HCT116 (cell line): ENCODE measurements around the gene LIPK. TPM values are rescaled to one million over a fixed set of nuclear protein-coding genes. Genes with fewer than 3 reads are reported as not detected.

ENCODE experiments used
- ATAC-seq: fragments of 200-7000 bp; cut with Tn5 transposase; 2 replicates; pipeline ENCODE4 v1.9.1; 2020; ENCODE audit warnings: mild to moderate bottlenecking, moderate library complexity
- BruUV-seq: library from RNA; stranded (reverse); fragments of 400-500 nt; replicated peaks from 2 replicates; lab custom pipeline; 2021; lab: Mats Ljungman, UMichigan
- CTCF ChIA-PET: fragments of 300-600 bp; sonication (Branson Sonifier 250); formaldehyde crosslinking; loops from one replicate; lab custom pipeline; 2021; ENCODE audit warnings: antibody characterized with exemption; lab: Charles Lee
- POLR2A ChIA-PET: fragments of 300-600, 350-600 bp; sonication (Branson Sonifier 250); formaldehyde crosslinking; loops from one replicate; lab custom pipeline; 2021; ENCODE audit warnings: antibody characterized with exemption; lab: Charles Lee
- RAD21 ChIA-PET, 2 experiments: fragments of 300-600 bp; sonication (Branson Sonifier 250); formaldehyde crosslinking; loops; one replicate each; lab custom pipeline; 2023; ENCODE audit warnings: low total read pairs in 2 of 2; ENCODE audit not compliant: uncharacterized antibody in 2 of 2, unreplicated experiment in 2 of 2, low non-redundant PET in 1 of 2; lab: Charles Lee
- DNase-seq: peaks from one replicate; pipeline ENCODE4 v3.0.0-alpha.2; 2010; ENCODE audit warnings: low read depth, low spot score
- H2AFZ ChIP-seq: fragments of 200-600 bp; shearing (Covaris generic), sonication (generic); 2 replicates; pipeline ENCODE4 v1.6.1; 2017; ENCODE audit warnings: low read depth, mixed run types, mixed read lengths, antibody characterized with exemption, low read length; ENCODE audit not compliant: poor library complexity, severe bottlenecking
- H3K27ac ChIP-seq: 2 replicates; pipeline ENCODE4 v1.5.1; 2012; ENCODE audit warnings: low read depth, low read length
- H3K27me3 ChIP-seq: fragments of 200-600 bp; sonication (generic); 2 replicates; pipeline ENCODE4 v1.6.1; 2016; ENCODE audit warnings: mixed run types, low read length, mixed read lengths; ENCODE audit not compliant: insufficient read depth
- H3K36me3 ChIP-seq, 2 experiments: fragments of 200-500 bp in 1 of 2; fragments of 200-600 bp in 1 of 2; sonication (Bioruptor generic) in 1 of 2; sonication (generic) in 1 of 2; 2 replicates each; pipeline versions ENCODE4 v1.5.1 to v1.6.1; 2014 to 2016; ENCODE audit warnings: low read length in 2 of 2, inconsistent platforms in 1 of 2, mixed read lengths in 1 of 2, mixed run types in 1 of 2; ENCODE audit not compliant: insufficient read depth in 2 of 2, control insufficient read depth in 1 of 2
- H3K4me1 ChIP-seq, 2 experiments: fragments of 200-600 bp in 1 of 2; sonication (generic) in 1 of 2; 2 replicates each; pipeline versions ENCODE4 v1.5.1 to v1.6.1; 2012 to 2017; ENCODE audit warnings: low read length in 2 of 2, inconsistent platforms in 1 of 2, mild to moderate bottlenecking in 1 of 2, mixed read lengths in 1 of 2, mixed run types in 1 of 2, moderate library complexity in 1 of 2; ENCODE audit not compliant: insufficient read depth in 2 of 2, control insufficient read depth in 1 of 2
- H3K4me2 ChIP-seq: fragments of 200-600 bp; sonication (generic); 2 replicates; pipeline ENCODE4 v1.6.1; 2017; ENCODE audit warnings: mixed run types, low read length, mixed read lengths
- H3K4me3 ChIP-seq, 2 experiments: fragments of 200-600 bp in 1 of 2; sonication (generic) in 1 of 2; replicated peaks in 1 of 2; 2 replicates each; pipeline ENCODE4 v1.5.1; 2011 to 2016; ENCODE audit warnings: low read length in 2 of 2, control low read depth in 1 of 2, low read depth in 1 of 2, mild to moderate bottlenecking in 1 of 2, mixed read lengths in 1 of 2, mixed run types in 1 of 2
- H3K79me2 ChIP-seq: fragments of 200-600 bp; sonication (generic); 2 replicates; pipeline ENCODE4 v1.6.1; 2017; ENCODE audit warnings: mild to moderate bottlenecking, mixed run types, low read length, moderate library complexity, mixed read lengths; ENCODE audit not compliant: insufficient read depth
- H3K9ac ChIP-seq: fragments of 200-600 bp; sonication (generic); 2 replicates; pipeline ENCODE4 v1.6.1; 2016; ENCODE audit warnings: low read length, mixed read lengths
- H3K9me2 ChIP-seq: fragments of 200-600 bp; sonication (generic), shearing (Covaris generic); 2 replicates; pipeline ENCODE4 v1.6.1; 2017; ENCODE audit warnings: mixed run types, mild to moderate bottlenecking, moderate library complexity; ENCODE audit not compliant: insufficient read depth
- H3K9me3 ChIP-seq, 2 experiments: fragments of 200-500 bp in 1 of 2; fragments of 200-600 bp in 1 of 2; sonication (Bioruptor generic) in 1 of 2; sonication (generic) in 1 of 2; 2 replicates each; pipeline ENCODE4 v1.6.1; 2014 to 2017; ENCODE audit warnings: low read length in 2 of 2, mixed read lengths in 2 of 2, inconsistent platforms in 1 of 2, low read depth in 1 of 2, mild to moderate bottlenecking in 1 of 2, mixed run types in 1 of 2, moderate library complexity in 1 of 2; ENCODE audit not compliant: control insufficient read depth in 1 of 2, insufficient read depth in 1 of 2
- H4K20me1 ChIP-seq: fragments of 200-600 bp; sonication (generic), shearing (Covaris generic); 2 replicates; pipeline ENCODE4 v1.6.1; 2017; ENCODE audit warnings: mixed run types, mild to moderate bottlenecking, moderate library complexity; ENCODE audit not compliant: insufficient read depth
- CTCF ChIP-seq, 3 experiments: fragments of 200-600 bp in 1 of 3; sonication (generic) in 1 of 3; IDR thresholded peaks in 2 of 3; conservative IDR thresholded peaks in 1 of 3; 2 replicates each; pipeline ENCODE4 v1.5.1; 2012 to 2017; ENCODE audit warnings: low read depth in 2 of 3, low read length in 2 of 3, antibody characterized with exemption in 1 of 3, borderline replicate concordance in 1 of 3, control low read depth in 1 of 3, mild to moderate bottlenecking in 1 of 3, mixed read lengths in 1 of 3, mixed run types in 1 of 3, moderate library complexity in 1 of 3; ENCODE audit not compliant: insufficient read depth in 1 of 3
- ELF1 ChIP-seq: IDR thresholded peaks from 2 replicates; pipeline ENCODE4 v1.6.1; 2012; ENCODE audit warnings: low read depth, borderline replicate concordance
- EZH2 ChIP-seq: fragments of 200-600 bp; sonication (generic); IDR thresholded peaks from 2 replicates; pipeline ENCODE4 v1.6.1; 2017; ENCODE audit warnings: antibody characterized with exemption, mixed run types
- EZH2phosphoT487 ChIP-seq: fragments of 200-600 bp; IDR thresholded peaks from 2 replicates; pipeline ENCODE4 v1.6.1; 2018; ENCODE audit warnings: antibody characterized with exemption, borderline replicate concordance
- FOSL1 ChIP-seq: IDR thresholded peaks from 2 replicates; pipeline ENCODE4 v1.6.1; 2012; ENCODE audit warnings: low read depth
- JUND ChIP-seq: IDR thresholded peaks from 2 replicates; pipeline ENCODE4 v1.6.1; 2012
- POLR2AphosphoS5 ChIP-seq: IDR thresholded peaks from 2 replicates; pipeline ENCODE4 v1.6.1; 2011; ENCODE audit warnings: mild to moderate bottlenecking, low read depth, low read length, moderate library complexity
- RAD21 ChIP-seq: IDR thresholded peaks from 2 replicates; pipeline ENCODE4 v1.6.1; 2012; ENCODE audit warnings: low read depth, mild to moderate bottlenecking
- REST ChIP-seq: IDR thresholded peaks from 2 replicates; pipeline ENCODE4 v1.6.1; 2012; ENCODE audit warnings: low read depth
- TCF7L2 ChIP-seq: IDR thresholded peaks from 2 replicates; pipeline ENCODE4 v1.7.0; 2011; ENCODE audit warnings: borderline replicate concordance, inconsistent platforms; ENCODE audit not compliant: insufficient read depth, insufficient read length; ENCODE audit errors: extremely low read depth
- ZFX ChIP-seq: fragments of 450-650 bp; IDR thresholded peaks from 2 replicates; pipeline ENCODE4 v1.6.1; 2017
- intact Hi-C: fragments of 100-400 bp; cut with micrococcal nuclease; formaldehyde crosslinking; loops from 2 replicates; pipeline ENCODE4 v1.10.0; 2022
- total RNA-seq: library from RNA; stranded (reverse); gene quantifications from one replicate; pipeline ENCODE4 v1.2.1, GENCODE V29; 2021; ENCODE audit not compliant: unreplicated experiment

LIPK gene
- total RNA-seq, 1 experiment from 2014 or later: not detected

GRCh38 chr10:88791924-88792323 is 85.9 kb downstream of the LIPK start:
- intact Hi-C loops: loop anchor here (5.0 kb wide), 2 partner anchors 105 to 225 kb away; no protein-coding TSS in a partner anchor
- ATAC-seq: peak; percentile 94

GRCh38 chr10:88792661-88793060 is 86.6 kb downstream of the LIPK start:
- CTCF ChIA-PET: interaction anchor here (0.6 kb wide), 1 partner anchor 16 kb away, joined by 3 read pairs; no protein-coding TSS in a partner anchor
- intact Hi-C loops: loop anchor here (5.0 kb wide), 2 partner anchors 105 to 225 kb away; no protein-coding TSS in a partner anchor
- no peak overlapping the region for H3K4me2 ChIP-seq
- RAD21 ChIA-PET: no interaction called here
- no peak overlapping the region for H3K27ac ChIP-seq
- ATAC-seq: no peak
- BruUV-seq: no TSS peak
- DNase-seq: no peak
- H3K4me3 ChIP-seq: no peak overlapping the region
- peaks cover 6 to 10% of the 10 kb centered on the region in 2 experiments; a peak in 3 of 4 replicates for H3K4me1 ChIP-seq
- no peak overlapping the region for H2AFZ ChIP-seq
- no peaks in the 10 kb centered on the region for H4K20me1 ChIP-seq
- H3K9me3 ChIP-seq: no peaks in the 10 kb centered on the region
- POLR2A ChIA-PET: no interaction called here
- H3K79me2 ChIP-seq: no peaks in the 10 kb centered on the region
- no peaks in the 10 kb centered on the region for H3K36me3 ChIP-seq
- no peak overlapping the region for H3K9ac ChIP-seq
- no peaks in the 10 kb centered on the region for H3K9me2 ChIP-seq
- no peaks in the 10 kb centered on the region for H3K27me3 ChIP-seq
- TF ChIP-seq JUND: no peak
- TF ChIP-seq EZH2: no peak
- TF ChIP-seq REST: no peak
- no peak for TF ChIP-seq ELF1
- no peak for TF ChIP-seq POLR2AphosphoS5
- no peak for TF ChIP-seq ZFX
- no peak for TF ChIP-seq EZH2phosphoT487
- TF ChIP-seq FOSL1: no peak
- TF ChIP-seq TCF7L2: no peak

More at GRCh38 chr10:88791924-88792323, 85.9 kb downstream of the LIPK start:
- no TSS peak for BruUV-seq
- POLR2A ChIA-PET: no interaction called here
- H3K4me3 ChIP-seq: no peak overlapping the region
- no peaks in the 10 kb centered on the region for H4K20me1 ChIP-seq
- H3K9ac ChIP-seq: no peak overlapping the region
- H3K27ac ChIP-seq: no peak overlapping the region
- no peaks in the 10 kb centered on the region for H3K9me3 ChIP-seq
- peak; percentile 32 for DNase-seq
- no peaks in the 10 kb centered on the region for H3K9me2 ChIP-seq
- peak overlapping the region; percentile 2 for H2AFZ ChIP-seq
- CTCF ChIA-PET: interaction anchor here (1.8 kb wide), 1 partner anchor 227 kb away, joined by 5 read pairs; no protein-coding TSS in a partner anchor
- H3K79me2 ChIP-seq: no peaks in the 10 kb centered on the region
- no peak overlapping the region for H3K4me2 ChIP-seq
- no peaks in the 10 kb centered on the region for H3K36me3 ChIP-seq
- RAD21 ChIA-PET: no interaction called here
- peaks cover 6 to 10% of the 10 kb centered on the region in 2 experiments; a peak in 3 of 4 replicates for H3K4me1 ChIP-seq
- no peaks in the 10 kb centered on the region for H3K27me3 ChIP-seq
- peak; percentile 66 to 77 (median 77) for TF ChIP-seq CTCF (IDR thresholded peaks at IDR 0.05 in 2 of 3, conservative IDR thresholded peaks at IDR 0.05 in 1 of 3; ENCODE audit: borderline replicate concordance in 1 of 3, insufficient read depth in 1 of 3, low read depth in 2 of 3, low read length in 2 of 3)
- peak; percentile 57 for TF ChIP-seq RAD21
- TF ChIP-seq POLR2AphosphoS5: no peak
